ENCODE data around the gene MRC2.
"Not testable (repeated sequence)": the region's sequence is repeated elsewhere in the genome, so short reads cannot be mapped to it uniquely, and the experiment has no call there.

Gene MRC2

GRCh38 chr17:62627219-62627903, at the start of gene MRC2:
Gene MRC2 (plus strand): TSS chr17:62627670. CDS start chr17:62627803, 133 bp downstream.
- peak; percentile 38 for DNase-seq (ENCODE audit: low read depth)

GRCh38 chr17:62578757-62579487, 48.5 kb upstream of the MRC2 start:
- DNase-seq (ENCODE audit: low read depth): no peak

GRCh38 chr17:62580947-62581346, 46.5 kb upstream of the MRC2 start:
- no peak for DNase-seq (ENCODE audit: low read depth)

GRCh38 chr17:62581764-62582163, 45.7 kb upstream of the MRC2 start:
- DNase-seq (ENCODE audit: low read depth): no peak

GRCh38 chr17:62587554-62587953, 39.9 kb upstream of the MRC2 start:
- no peak for DNase-seq (ENCODE audit: low read depth)

- DNase-seq (ENCODE audit: low read depth): no peak
These were observed 39.4 kb upstream of the MRC2 start for GRCh38 chr17:62588109-62588508.

GRCh38 chr17:62591333-62591732, 36.1 kb upstream of the MRC2 start:
- no peak for DNase-seq (ENCODE audit: low read depth)

GRCh38 chr17:62591822-62592221, 35.6 kb upstream of the MRC2 start:
- not testable (repeated sequence) for DNase-seq (ENCODE audit: low read depth)

- no peak for DNase-seq (ENCODE audit: low read depth)
These were observed 35.0 kb upstream of the MRC2 start for GRCh38 chr17:62592341-62593099.

GRCh38 chr17:62595484-62595883, 32.0 kb upstream of the MRC2 start:
- no peak for DNase-seq (ENCODE audit: low read depth)

GRCh38 chr17:62596662-62597061, 30.8 kb upstream of the MRC2 start:
- no peak for DNase-seq (ENCODE audit: low read depth)

GRCh38 chr17:62597150-62597549, 30.3 kb upstream of the MRC2 start:
- no peak for DNase-seq (ENCODE audit: low read depth)

- no peak for DNase-seq (ENCODE audit: low read depth)
These were observed 29.6 kb upstream of the MRC2 start for GRCh38 chr17:62597920-62598319.

- DNase-seq (ENCODE audit: low read depth): no peak
These were observed 27.4 kb upstream of the MRC2 start for GRCh38 chr17:62599964-62600657.

GRCh38 chr17:62600805-62601204, 26.7 kb upstream of the MRC2 start:
- DNase-seq (ENCODE audit: low read depth): no peak

- DNase-seq (ENCODE audit: low read depth): no peak
These were observed 26.0 kb upstream of the MRC2 start for GRCh38 chr17:62601471-62601870.

GRCh38 chr17:62603783-62604182, 23.7 kb upstream of the MRC2 start:
- DNase-seq (ENCODE audit: low read depth): not testable (repeated sequence)

- DNase-seq (ENCODE audit: low read depth): no peak
These were observed 21.9 kb upstream of the MRC2 start for GRCh38 chr17:62605588-62605987.

- no peak for DNase-seq (ENCODE audit: low read depth)
These were observed 16.2 kb upstream of the MRC2 start for GRCh38 chr17:62611292-62611691.

GRCh38 chr17:62611728-62612127, 15.7 kb upstream of the MRC2 start:
- no peak for DNase-seq (ENCODE audit: low read depth)

- not testable (repeated sequence) for DNase-seq (ENCODE audit: low read depth)
These were observed 15.2 kb upstream of the MRC2 start for GRCh38 chr17:62612289-62612688.

GRCh38 chr17:62613095-62613494, 14.4 kb upstream of the MRC2 start:
- DNase-seq (ENCODE audit: low read depth): not testable (repeated sequence)

Measured in activated T-cell treated with anti-CD3 and anti-CD28 coated beads for 48 hours (primary cell).